GM18858 (cell line): Measurements from ENCODE around the gene IL20RB.
"Not testable (repeated sequence)": the region's sequence is repeated elsewhere in the genome, so short reads cannot be mapped to it uniquely, and the experiment has no call there.

Experiments
- ATAC-seq: cut with Tn5 transposase; IDR thresholded peaks from one replicate; pipeline ENCODE4 v1.9.1; 2021; ENCODE audit not compliant: unreplicated experiment

IL20RB gene

GRCh38 chr3:136943436-136943835, 14.3 kb upstream of the IL20RB start:
- no peak for ATAC-seq

- ATAC-seq, result no peak
Measured at GRCh38 chr3:136946978-136947377, 10.8 kb upstream of the IL20RB start.

DNA sequence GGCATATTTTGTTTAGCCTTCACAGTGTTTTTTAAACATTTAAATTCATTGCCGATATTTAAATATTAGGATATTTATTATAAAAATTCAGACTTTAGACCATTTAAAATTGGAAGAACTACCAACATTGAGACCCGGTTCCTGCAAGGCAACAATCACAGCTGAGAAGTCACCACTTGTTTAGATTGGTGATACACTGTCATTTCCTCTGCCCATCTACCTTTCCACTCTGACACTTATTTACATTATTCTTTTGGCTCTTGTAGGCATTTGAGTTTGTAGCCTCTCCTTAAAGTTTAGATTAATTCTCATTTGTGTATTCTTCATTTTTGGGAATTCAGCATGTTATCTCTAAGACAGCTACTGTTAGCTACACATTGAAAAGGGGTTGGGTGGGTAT, 10.3 kb upstream of the IL20RB start:
- no peak for ATAC-seq

DNA sequence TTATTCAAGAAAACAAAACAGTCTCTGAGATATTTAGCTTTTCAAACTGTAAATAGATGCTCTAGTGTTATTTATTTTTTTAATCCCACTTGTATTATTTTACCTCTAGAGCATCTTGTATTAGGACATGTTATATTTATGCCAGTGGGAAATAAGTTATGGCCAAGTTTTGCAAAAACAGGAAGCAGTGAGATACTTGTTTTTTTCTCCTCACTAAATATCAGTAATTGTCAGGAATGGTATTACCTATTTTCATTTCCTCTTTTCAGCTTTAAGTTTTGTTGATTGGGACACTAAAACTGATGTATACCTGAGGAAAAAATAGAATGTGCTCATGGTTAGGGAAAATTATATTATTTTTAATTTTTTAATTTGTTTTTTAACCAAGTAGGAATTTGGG, 8.6 kb upstream of the IL20RB start:
- no peak for ATAC-seq

DNA sequence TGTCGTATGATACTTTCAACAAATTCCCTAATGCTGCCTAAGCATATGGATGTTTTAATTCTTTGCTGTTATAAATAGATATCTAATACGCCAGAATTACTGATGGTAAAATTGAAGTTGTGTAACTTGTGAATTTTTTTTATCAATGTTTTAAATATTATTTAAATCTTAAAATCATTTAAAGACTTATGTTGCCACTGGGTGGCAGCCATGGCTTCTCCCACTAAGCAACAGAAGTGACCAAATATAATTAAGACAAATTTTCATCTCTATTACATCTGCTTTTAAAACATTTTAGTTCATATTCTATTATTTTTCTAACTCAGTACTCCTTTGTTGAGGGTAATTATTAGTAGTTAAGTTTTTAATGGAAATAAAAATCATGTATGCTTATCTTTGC, 8.1 kb upstream of the IL20RB start:
- ATAC-seq, result no peak

GRCh38 chr3:136950623-136951022, 7.2 kb upstream of the IL20RB start:
- ATAC-seq, result no peak

- no peak for ATAC-seq
Measured at GRCh38 chr3:136952292-136952691, 5.5 kb upstream of the IL20RB start.

DNA sequence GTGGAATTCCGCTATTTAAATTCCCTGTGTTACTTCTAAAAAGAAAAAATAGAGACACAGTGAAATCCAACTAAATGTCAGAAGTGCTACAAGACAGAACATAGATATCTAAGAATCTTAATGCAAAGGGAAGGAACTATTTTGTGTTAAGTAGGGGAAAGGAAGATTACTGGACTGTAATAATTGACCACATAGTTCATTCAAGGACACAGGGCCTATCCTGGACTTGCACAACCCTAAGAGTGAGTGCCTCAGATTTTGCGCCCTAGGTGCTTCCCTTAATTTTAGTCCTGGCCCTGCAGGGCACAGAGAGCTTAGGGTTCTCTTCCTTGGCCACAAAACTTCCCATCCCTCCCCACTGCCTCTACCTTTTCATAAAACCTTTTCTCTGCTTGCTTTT, 3.5 kb upstream of the IL20RB start:
- no peak for ATAC-seq

DNA sequence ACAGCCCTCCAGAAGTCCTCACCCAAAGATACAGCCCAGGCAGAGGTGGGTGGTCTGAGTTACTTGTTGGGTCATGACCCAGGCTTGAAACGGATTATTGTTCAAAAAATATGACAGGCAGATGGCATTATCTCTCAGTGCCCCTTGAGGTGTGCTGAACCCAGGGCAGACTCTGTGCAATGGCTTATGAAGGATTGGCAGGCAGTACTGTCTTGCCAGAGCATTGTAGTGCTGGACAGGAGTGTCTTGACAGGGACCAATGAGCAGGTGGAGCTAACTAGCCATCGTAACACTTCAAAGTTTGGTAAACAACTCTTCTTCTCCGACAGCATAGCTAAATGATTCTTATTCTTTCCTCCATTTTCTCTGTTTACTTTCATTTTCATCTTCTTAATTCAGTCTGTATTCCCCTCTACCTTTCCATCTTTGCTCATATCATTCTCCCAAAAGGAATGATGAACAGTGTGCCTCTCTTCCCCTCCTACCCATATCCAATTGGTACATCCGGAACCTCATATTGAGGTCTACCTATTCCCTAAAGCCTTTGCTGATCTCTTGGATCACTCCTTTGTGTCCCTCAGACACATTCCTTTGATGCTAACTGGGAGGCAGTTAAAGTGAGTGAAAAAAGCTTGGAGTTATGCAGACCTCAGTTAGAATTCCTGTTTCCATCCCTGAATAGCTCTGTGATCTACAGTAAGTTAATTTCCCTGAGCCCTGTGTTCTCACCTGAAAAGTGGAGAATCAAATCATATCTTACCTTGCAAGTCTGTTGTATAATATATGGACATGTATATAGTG, 2.6 kb upstream of the IL20RB start:
- ATAC-seq, result no peak

- ATAC-seq, result no peak
Measured at GRCh38 chr3:136955813-136956212, 2.0 kb upstream of the IL20RB start.

- ATAC-seq, result no peak
Measured at GRCh38 chr3:136956971-136957370, 812 bp upstream of the IL20RB start.

DNA sequence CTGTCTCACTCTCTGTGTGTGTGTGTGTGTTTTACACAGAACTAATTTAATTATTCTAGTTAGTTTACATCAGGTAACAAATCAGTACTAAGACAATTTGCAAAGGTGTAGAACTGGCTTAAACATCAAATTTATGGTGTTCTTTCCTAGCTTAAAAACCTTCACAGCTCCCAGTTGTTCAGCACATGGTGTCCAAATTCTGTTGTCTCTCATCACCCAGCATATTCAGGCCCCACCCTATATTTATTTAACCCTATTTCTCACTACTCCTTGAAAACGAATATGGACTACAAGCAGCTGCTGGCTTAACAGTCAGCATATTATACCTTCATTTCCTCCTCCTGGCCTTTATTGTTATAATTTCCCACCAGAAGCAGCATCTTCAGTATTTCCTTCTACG, 1.2 kb downstream of the IL20RB start:
- no peak for ATAC-seq

GRCh38 chr3:136959599-136959998, 1.8 kb downstream of the IL20RB start:
- no peak for ATAC-seq

GRCh38 chr3:136960838-136961836, 3.4 kb downstream of the IL20RB start:
- ATAC-seq, result no peak

DNA sequence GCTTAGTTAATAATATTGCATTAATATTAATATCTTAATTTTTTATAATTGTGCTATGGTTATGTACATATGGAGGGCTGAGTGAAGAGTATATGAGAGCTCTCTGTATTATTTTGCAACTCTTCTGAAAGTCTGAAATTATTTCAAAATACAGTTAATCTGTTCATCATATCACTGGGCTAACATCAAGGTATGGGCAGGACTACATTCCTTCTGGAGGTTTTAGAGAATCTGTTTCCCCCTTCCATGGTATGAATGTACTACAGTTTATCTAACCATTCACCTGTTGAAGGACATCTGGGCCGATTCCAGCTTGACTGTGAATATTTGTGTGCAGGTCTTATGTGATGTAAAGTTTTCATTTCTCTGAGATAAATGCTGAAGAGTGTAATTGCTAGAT, 5.1 kb downstream of the IL20RB start:
- ATAC-seq, result no peak

GRCh38 chr3:136969539-136969938, 11.8 kb downstream of the IL20RB start:
- not testable (repeated sequence) for ATAC-seq

- ATAC-seq, result no peak
Measured at GRCh38 chr3:136973352-136973751, 15.6 kb downstream of the IL20RB start.

DNA sequence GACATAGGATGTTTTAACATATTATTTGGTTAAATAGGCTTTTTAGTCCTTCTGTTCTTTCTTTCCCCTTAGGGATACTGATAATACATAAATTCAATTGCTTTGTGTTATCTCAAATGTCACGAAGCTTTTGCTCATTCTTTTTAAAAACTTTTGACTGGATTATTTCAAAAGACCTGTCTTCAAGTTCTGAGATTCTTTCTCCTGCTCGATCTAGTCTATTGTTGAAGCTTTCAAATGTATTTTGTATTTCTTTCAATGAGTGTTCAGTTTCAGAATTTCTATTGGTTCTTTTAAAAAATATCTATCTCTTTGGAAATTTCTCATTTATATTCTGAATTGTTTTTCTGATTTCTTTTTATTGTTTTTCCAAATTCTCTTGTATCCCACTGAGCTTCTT, 16.9 kb downstream of the IL20RB start:
- ATAC-seq, result no peak

- ATAC-seq, result no peak
Measured at GRCh38 chr3:136979204-136979603, 21.4 kb downstream of the IL20RB start.

GRCh38 chr3:136979684-136980083, 21.9 kb downstream of the IL20RB start:
- no peak for ATAC-seq

- ATAC-seq, result no peak
Measured at GRCh38 chr3:136982033-136982432, 24.2 kb downstream of the IL20RB start.
